Measurements from ENCODE around the gene MFF. TPM values are rescaled to one million over a fixed set of nuclear protein-coding genes. Genes with fewer than 3 reads are reported as not detected.

Gene MFF
- total and polyA plus RNA-seq, 2 donors (not counting 3 experiments of a cell fraction or from before 2014, with no cell fraction given), result 36.3 to 65.1 TPM

GRCh38 chr2:227348324-227348723 is 23.3 kb downstream of the MFF start:
- intact Hi-C loops (cut with micrococcal nuclease), result no loop called here
- Histone ChIP-seq H3K27ac (ENCODE audit: insufficient read depth, low read depth, low read length) (no peak overlapping the region), H3K9me3 (replicated peaks; ENCODE audit: control insufficient read depth, insufficient read depth, low read length) (no peaks in the 10 kb centered on the region), H3K4me3 (replicated peaks in 1 of 3; ENCODE audit: insufficient read depth in 1 of 3, low read depth in 1 of 3, low read length in 3 of 3) (no peak overlapping the region), H3K27me3 (ENCODE audit: control insufficient read depth in 2 of 2, insufficient read depth in 2 of 2, low read length in 2 of 2) (no peaks in the 10 kb centered on the region), H2AFZ (ENCODE audit: low read depth, low read length) (no peak overlapping the region), H3K9ac (replicated peaks; ENCODE audit: extremely low read depth, insufficient read depth, low read length) (no peak overlapping the region), H3K79me2 (ENCODE audit: control insufficient read depth, insufficient read depth, low read length) (no peaks in the 10 kb centered on the region), H3K4me1 (ENCODE audit: control insufficient read depth, extremely low read depth, insufficient read depth, low read length) (no peaks in the 10 kb centered on the region), H4K20me1 (replicated peaks; ENCODE audit: control insufficient read depth, extremely low read depth, insufficient read depth, low read length) (no peaks in the 10 kb centered on the region), H3K9me1 (replicated peaks; ENCODE audit: control insufficient read depth, extremely low read depth, insufficient read depth, low read length) (no peaks in the 10 kb centered on the region), H3K4me2 (ENCODE audit: insufficient read depth, low read length) (no peak overlapping the region), H3K36me3 (ENCODE audit: control insufficient read depth in 2 of 2, extremely low read depth in 1 of 2, insufficient read depth in 2 of 2, low read length in 2 of 2) (peaks cover 2 to 5% of the 10 kb centered on the region in 2 experiments)
- ChIA-PET CTCF (interaction anchor here (0.7 to 1.4 kb wide), 3 partner anchors 10 to 310 kb away, joined by 3 to 5 read pairs (median 3); no protein-coding TSS in a partner anchor), POLR2A (no interaction called here)
- FAIRE-seq (no peak), DNase-seq (ENCODE audit: low read depth, low spot score) (no peak)
- TF ChIP-seq POLR2A (IDR thresholded peaks at IDR 0.05; ENCODE audit: low read depth, low read length) (no peak), FOS (IDR thresholded peaks at IDR 0.05; ENCODE audit: borderline replicate concordance, insufficient read depth, low read length) (no peak), CTCF (IDR thresholded peaks at IDR 0.05; ENCODE audit: extremely low read depth in 1 of 2, insufficient read depth in 1 of 2, low read depth in 1 of 2, low read length in 2 of 2) (no peak), GATA2 (IDR thresholded peaks at IDR 0.05; ENCODE audit: insufficient read depth, insufficient read length, low read depth, low read length) (no peak), MAX (IDR thresholded peaks at IDR 0.05; ENCODE audit: insufficient read depth, insufficient read length) (no peak), MYC (IDR thresholded peaks at IDR 0.05; ENCODE audit: low read depth, low read length) (no peak), JUN (IDR thresholded peaks at IDR 0.05; ENCODE audit: borderline replicate concordance, insufficient read depth, insufficient read length, low read depth) (no peak)
- dilution Hi-C loops (cut with MboI; ENCODE audit: extremely low pct_ligation_motif_present, low sequenced_read_pairs), result no loop called here
- no TSS peak for BruUV-seq (replicated peaks)

All from endothelial cell of umbilical vein (primary cell).